GM12873 (cell line): Measurements from ENCODE around the gene ROBO2.

Source experiments
- TF ChIP-seq, protein P1 (sequence below): IDR thresholded peaks from 2 replicates; pipeline ENCODE4 v1.5.1; 2012; ENCODE audit warnings: low read depth, mild to moderate bottlenecking, moderate library complexity, low read length, control low read depth; ENCODE audit not compliant: insufficient read depth; ENCODE audit errors: missing control alignments

ROBO2 gene

DNA sequence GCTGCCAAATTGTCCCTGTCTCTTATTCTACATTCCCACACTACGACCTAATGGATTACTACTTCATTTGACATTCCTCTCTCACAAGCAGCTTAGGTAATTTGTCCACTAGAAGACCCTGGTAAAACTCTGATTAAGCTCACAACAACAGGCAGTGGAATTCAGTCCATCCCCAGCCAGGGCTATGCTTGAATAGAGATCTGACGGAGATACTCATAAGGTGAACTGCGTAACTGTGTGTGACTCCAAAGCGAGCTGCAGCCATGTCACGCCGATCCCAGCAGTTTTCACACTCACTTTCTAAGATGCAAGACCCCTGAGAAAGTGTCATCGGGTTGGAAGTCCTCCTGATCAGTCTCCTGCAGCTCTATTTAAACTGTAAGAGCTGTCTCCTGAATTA lies 25.7 kb upstream of the ROBO2 start:
- TF ChIP-seq, protein P1, sequence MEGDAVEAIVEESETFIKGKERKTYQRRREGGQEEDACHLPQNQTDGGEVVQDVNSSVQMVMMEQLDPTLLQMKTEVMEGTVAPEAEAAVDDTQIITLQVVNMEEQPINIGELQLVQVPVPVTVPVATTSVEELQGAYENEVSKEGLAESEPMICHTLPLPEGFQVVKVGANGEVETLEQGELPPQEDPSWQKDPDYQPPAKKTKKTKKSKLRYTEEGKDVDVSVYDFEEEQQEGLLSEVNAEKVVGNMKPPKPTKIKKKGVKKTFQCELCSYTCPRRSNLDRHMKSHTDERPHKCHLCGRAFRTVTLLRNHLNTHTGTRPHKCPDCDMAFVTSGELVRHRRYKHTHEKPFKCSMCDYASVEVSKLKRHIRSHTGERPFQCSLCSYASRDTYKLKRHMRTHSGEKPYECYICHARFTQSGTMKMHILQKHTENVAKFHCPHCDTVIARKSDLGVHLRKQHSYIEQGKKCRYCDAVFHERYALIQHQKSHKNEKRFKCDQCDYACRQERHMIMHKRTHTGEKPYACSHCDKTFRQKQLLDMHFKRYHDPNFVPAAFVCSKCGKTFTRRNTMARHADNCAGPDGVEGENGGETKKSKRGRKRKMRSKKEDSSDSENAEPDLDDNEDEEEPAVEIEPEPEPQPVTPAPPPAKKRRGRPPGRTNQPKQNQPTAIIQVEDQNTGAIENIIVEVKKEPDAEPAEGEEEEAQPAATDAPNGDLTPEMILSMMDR = no peak

DNA sequence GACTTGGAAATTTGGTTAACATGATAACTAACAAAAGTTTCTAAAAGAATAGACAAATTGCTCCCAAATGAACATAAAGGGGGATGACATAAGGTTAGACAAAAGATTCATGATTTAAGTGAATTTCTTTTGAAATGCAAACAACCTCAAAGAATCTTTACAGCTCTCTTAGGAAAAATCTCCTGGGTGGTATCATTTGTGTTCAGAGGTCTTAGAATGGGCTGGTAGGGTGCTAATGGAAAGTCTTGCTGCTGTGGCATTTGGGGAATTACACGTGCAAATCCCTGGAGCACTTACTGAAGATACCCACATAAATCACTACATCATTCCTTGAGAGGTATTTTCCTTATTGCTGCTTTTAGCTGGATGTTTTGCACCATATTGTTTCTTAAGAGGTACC lies 14.4 kb upstream of the ROBO2 start:
- TF ChIP-seq, protein P1 = no peak

DNA sequence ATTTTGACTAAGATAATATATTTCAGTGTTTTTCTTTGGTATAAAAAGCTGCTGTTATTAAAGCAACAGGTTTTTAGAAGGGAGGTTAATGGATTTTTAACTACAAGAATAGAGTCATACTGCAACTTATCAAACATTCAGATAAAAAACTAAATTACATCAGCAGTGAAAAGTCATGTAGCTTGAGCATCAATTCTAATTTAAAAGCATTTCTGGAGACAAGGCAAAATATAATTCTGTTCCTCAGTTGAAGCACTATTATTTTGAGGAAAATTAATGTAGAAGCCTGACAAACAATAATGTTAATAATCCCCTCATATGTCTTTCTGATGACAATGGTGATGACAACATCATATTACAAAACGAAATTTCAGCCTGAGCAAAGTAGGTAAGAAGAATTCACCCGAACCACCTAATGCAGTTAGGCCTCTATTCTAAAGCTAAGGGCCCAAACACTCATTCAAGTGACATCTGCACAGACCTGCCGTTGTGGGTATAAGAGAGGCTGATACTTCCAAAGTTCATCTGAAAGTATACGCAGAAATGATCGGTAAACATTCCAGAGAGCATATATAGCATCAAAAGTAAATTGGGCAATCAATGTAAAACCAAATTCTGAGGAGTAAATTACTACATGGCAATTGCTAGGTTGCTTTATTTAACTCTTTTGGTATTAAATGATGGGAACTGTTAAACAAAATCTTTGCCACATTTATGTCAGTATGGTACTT lies 12.8 kb upstream of the ROBO2 start:
- TF ChIP-seq, protein P1 = no peak

DNA sequence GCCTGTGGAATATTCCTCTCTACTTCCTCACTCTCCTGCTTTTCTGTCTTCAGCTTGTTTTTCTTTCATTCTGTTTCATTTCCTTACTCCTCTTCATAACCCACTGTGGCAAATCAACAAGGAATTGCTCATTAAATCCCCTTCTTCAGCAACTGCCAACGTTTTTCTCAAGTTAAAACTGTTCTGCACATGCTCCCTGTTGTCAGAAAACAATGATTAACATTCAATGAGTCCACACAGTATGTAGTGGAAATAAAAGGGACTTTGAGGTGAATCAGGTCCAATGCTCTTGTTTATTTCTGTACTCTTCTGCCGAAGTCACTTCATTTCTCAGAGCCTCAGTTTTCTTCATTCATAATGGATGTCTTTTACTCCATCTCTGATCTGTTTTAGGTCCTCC lies 11.9 kb upstream of the ROBO2 start:
- TF ChIP-seq, protein P1 = no peak

DNA sequence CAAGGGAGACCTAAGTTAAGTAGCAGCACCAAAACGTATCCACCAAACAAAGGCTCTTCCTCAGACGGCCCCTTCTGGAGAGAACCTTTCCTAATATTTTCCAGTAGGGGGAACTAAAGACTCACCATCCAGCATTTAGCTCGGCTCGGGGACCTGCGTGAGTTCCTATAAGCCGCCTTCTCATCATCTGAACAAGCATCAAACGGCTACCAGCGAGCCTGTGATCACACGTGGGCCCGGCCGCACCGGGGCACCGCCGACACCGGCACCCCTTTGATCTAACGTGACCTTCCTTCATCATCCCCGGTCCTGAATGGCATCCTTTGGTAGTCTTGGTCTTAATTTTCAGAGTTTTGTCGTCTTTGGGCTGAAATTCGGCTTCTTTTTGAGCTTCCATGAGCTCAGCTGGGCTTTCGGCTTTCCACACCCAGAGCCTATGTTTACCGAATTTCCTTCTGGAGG lies 1.4 kb upstream of the ROBO2 start:
- TF ChIP-seq, protein P1 = peak; percentile 25

DNA sequence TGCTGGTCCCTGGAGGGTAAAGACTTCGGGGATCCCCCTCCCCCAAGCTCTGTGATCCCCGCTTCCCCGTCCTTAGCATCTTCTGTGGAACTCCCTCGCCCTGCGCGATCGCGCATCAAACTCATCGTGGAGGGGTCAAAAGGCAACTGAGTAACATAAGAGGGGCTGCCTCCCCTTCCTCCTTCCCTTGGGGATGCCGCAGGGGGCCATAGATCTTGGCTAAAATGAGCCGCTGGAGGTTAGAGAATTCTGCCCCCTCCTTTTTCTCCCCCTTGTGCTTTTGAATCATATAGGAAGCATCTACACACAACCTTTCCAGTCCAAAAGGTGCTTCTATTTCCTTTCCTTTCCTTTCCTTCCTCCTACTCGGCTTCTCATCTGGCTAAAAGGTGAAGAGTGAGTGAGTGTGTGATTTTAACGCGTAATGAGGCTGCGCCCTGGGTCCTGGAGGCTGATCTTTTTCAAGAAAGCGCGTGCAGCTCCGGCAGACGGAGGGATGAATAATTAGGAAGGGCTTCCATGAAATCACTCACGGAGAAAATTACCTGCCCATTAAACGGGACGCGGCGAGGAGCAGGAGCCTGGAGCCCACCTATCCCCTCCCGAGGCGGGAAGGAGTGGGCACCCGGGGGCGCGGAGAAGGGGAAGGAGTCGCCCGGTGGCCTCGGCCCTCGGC lies 831 bp upstream of the ROBO2 start:
- TF ChIP-seq, protein P1 = no peak

DNA sequence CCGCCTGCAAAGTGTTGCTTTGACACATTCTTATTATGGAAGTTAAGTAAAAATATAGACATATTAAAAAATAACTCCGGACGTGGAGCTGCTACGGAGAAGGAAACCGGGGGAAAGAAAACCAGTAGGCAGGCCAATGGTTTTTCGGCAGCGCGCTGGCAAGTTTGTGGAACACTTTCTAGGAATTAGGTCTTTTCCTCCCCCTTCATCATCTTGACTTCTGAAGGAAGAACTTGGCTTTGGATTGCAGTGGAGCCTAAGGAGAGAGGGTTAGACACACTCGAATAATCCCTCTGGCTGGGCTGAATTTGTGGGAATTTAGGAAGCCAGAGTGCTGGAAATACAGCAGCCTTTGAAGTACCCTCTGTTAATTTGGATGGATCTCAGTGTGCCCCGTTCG lies 317 bp downstream of the ROBO2 start:
- TF ChIP-seq, protein P1 = no peak
